HG03196 (cell line): Measurements from ENCODE around the gene PDZD2.
"Not testable (repeated sequence)": the region's sequence is repeated elsewhere in the genome, so short reads cannot be mapped to it uniquely, and the experiment has no call there.

Experiments used
- ATAC-seq: cut with Tn5 transposase; IDR thresholded peaks from one replicate; pipeline ENCODE4 v1.9.1; 2021; ENCODE audit not compliant: unreplicated experiment

PDZD2 gene

GRCh38 chr5:32027717-32028458, 389.0 kb downstream of the PDZD2 start:
- ATAC-seq: no peak

- ATAC-seq: no peak
Measured at GRCh38 chr5:32029261-32029660, 390.3 kb downstream of the PDZD2 start.

- ATAC-seq: no peak
Measured at GRCh38 chr5:32029781-32030180, 390.9 kb downstream of the PDZD2 start.

- ATAC-seq: no peak
Measured at GRCh38 chr5:32030222-32030621, 391.3 kb downstream of the PDZD2 start.

GRCh38 chr5:32030686-32031085, 391.8 kb downstream of the PDZD2 start:
- no peak for ATAC-seq

- ATAC-seq: no peak
Measured at GRCh38 chr5:32031089-32031488, 392.2 kb downstream of the PDZD2 start.

GRCh38 chr5:32038523-32038922, 399.6 kb downstream of the PDZD2 start:
- no peak for ATAC-seq

GRCh38 chr5:32039133-32039532, 400.2 kb downstream of the PDZD2 start:
- not testable (repeated sequence) for ATAC-seq

- ATAC-seq: not testable (repeated sequence)
Measured at GRCh38 chr5:32039601-32040000, 400.7 kb downstream of the PDZD2 start.

GRCh38 chr5:32040181-32040695, 401.3 kb downstream of the PDZD2 start:
- not testable (repeated sequence) for ATAC-seq

GRCh38 chr5:32042551-32042961, 403.6 kb downstream of the PDZD2 start:
- no peak for ATAC-seq

- ATAC-seq: no peak
Measured at GRCh38 chr5:32043105-32043504, 404.2 kb downstream of the PDZD2 start.

- no peak for ATAC-seq
Measured at GRCh38 chr5:32044434-32044833, 405.5 kb downstream of the PDZD2 start.

- ATAC-seq: no peak
Measured at GRCh38 chr5:32044939-32045338, 406.0 kb downstream of the PDZD2 start.

GRCh38 chr5:32047056-32047455, 408.1 kb downstream of the PDZD2 start:
- no peak for ATAC-seq

GRCh38 chr5:32051796-32052195, 412.9 kb downstream of the PDZD2 start:
- ATAC-seq: no peak

GRCh38 chr5:32055891-32056866, 417.2 kb downstream of the PDZD2 start:
- no peak for ATAC-seq

GRCh38 chr5:32057187-32058096, 418.5 kb downstream of the PDZD2 start:
- ATAC-seq: no peak

GRCh38 chr5:32058101-32058500, 419.2 kb downstream of the PDZD2 start:
- ATAC-seq: no peak

- ATAC-seq: no peak
Measured at GRCh38 chr5:32058997-32059396, 420.1 kb downstream of the PDZD2 start.
